HG02571 (cell line): ENCODE data around the gene ADAMTS13.
"Not testable (repeated sequence)": the region's sequence is repeated elsewhere in the genome, so short reads cannot be mapped to it uniquely, and the experiment has no call there.

ENCODE experiments used
- ATAC-seq: cut with Tn5 transposase; IDR thresholded peaks from one replicate; pipeline ENCODE4 v1.9.1; 2021; ENCODE audit warnings: mild to moderate bottlenecking, moderate library complexity; ENCODE audit not compliant: unreplicated experiment

ADAMTS13 gene

GRCh38 chr9:133421615-133422542 is at the start of gene ADAMTS13:
ADAMTS13 (plus strand) TSS chr9:133422367; CDS start chr9:133422444, 77 bp downstream.
- no peak for ATAC-seq

- ATAC-seq: no peak
Observed at GRCh38 chr9:133374612-133375115, 47.5 kb upstream of the ADAMTS13 start.

GRCh38 chr9:133375116-133375723 is 46.9 kb upstream of the ADAMTS13 start:
- ATAC-seq: peak; percentile 12

GRCh38 chr9:133375724-133376654 is 46.2 kb upstream of the ADAMTS13 start, which contains the start of the genes STKLD1 and SURF4:
STKLD1 (plus strand) TSS chr9:133376366; CDS start chr9:133376474, 108 bp downstream.
SURF4 (minus strand) TSS chr9:133376060; CDS start chr9:133375969, 91 bp downstream.
- ATAC-seq: peak; percentile 83

GRCh38 chr9:133377280-133377679 is 44.9 kb upstream of the ADAMTS13 start:
- ATAC-seq: not testable (repeated sequence)

- ATAC-seq: no peak
Observed at GRCh38 chr9:133377721-133378216, 44.4 kb upstream of the ADAMTS13 start.

- no peak for ATAC-seq
Observed at GRCh38 chr9:133378408-133378962, 43.7 kb upstream of the ADAMTS13 start.

GRCh38 chr9:133379153-133380086 is 42.7 kb upstream of the ADAMTS13 start:
- no peak for ATAC-seq

GRCh38 chr9:133380734-133381133 is 41.4 kb upstream of the ADAMTS13 start:
- no peak for ATAC-seq

GRCh38 chr9:133382507-133383141 is 39.5 kb upstream of the ADAMTS13 start:
- ATAC-seq: no peak

- no peak for ATAC-seq
Observed at GRCh38 chr9:133383438-133383837, 38.7 kb upstream of the ADAMTS13 start.

GRCh38 chr9:133384736-133385321 is 37.3 kb upstream of the ADAMTS13 start:
- no peak for ATAC-seq

GRCh38 chr9:133385452-133385851 is 36.7 kb upstream of the ADAMTS13 start:
- no peak for ATAC-seq

GRCh38 chr9:133386338-133386737 is 35.8 kb upstream of the ADAMTS13 start:
- ATAC-seq: no peak

GRCh38 chr9:133387680-133388079 is 34.5 kb upstream of the ADAMTS13 start:
- ATAC-seq: no peak

- ATAC-seq: no peak
Observed at GRCh38 chr9:133389025-133389557, 33.1 kb upstream of the ADAMTS13 start.

GRCh38 chr9:133389562-133389961 is 32.6 kb upstream of the ADAMTS13 start:
- ATAC-seq: no peak

- no peak for ATAC-seq
Observed at GRCh38 chr9:133390713-133391112, 31.5 kb upstream of the ADAMTS13 start.
